ENCODE data around the gene FUT7. TPM values are rescaled to one million over a fixed set of nuclear protein-coding genes. Genes with fewer than 3 reads are reported as not detected.

Gene FUT7
- total and polyA plus RNA-seq, 11 donors, result 0.15 to 0.48 (median 0.17) TPM; not detected in 8

DNA sequence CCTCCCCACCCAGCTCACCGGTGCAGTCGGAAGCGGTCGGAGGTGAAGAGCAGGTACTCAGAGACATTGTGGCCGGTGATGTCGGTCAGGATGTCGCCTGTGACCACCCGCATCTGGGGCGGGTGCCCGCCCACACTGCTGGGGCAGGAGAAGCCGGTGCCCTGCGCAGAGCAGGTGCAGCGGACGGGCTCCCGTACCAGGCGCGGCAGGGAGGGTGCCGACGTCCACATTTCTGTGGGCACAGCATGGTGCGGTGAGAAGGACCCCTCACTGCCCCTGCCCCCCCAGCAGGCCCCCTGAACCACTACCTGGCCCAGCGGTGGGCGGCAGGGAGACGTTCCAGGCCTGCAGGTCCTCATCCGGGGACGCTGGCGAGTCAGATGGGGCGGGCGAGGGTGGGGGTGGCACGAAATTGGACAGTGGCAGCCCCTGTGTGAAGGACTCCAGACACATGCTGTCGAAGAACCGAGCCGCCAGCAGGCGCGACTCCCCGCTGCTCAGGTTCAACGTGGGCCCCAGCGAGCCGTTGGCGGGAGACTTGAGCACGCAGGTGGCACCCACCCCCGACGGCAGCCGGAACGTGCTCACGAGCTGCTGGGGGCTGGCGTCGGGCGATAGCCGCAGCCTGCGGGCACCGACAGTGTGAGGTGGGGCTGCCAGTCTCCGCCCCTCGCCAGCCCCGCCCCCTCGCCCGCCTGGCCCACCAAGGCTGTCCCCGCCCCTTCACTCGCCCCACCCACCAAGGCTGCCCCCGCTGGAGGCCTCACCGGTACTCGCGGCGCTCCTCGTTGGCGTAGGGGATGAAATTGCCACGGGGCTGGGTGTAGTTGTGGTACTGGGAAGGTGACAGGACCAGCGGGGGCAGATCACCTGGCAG lies 19.0 kb downstream of the FUT7 start:
- WGBS, 4 donors, result 86 to 96% (median 89%) methylated on average over 16 to 67 of the region's 67 CpGs
- intact Hi-C loops (cut with DNase I), result no loop called here

DNA sequence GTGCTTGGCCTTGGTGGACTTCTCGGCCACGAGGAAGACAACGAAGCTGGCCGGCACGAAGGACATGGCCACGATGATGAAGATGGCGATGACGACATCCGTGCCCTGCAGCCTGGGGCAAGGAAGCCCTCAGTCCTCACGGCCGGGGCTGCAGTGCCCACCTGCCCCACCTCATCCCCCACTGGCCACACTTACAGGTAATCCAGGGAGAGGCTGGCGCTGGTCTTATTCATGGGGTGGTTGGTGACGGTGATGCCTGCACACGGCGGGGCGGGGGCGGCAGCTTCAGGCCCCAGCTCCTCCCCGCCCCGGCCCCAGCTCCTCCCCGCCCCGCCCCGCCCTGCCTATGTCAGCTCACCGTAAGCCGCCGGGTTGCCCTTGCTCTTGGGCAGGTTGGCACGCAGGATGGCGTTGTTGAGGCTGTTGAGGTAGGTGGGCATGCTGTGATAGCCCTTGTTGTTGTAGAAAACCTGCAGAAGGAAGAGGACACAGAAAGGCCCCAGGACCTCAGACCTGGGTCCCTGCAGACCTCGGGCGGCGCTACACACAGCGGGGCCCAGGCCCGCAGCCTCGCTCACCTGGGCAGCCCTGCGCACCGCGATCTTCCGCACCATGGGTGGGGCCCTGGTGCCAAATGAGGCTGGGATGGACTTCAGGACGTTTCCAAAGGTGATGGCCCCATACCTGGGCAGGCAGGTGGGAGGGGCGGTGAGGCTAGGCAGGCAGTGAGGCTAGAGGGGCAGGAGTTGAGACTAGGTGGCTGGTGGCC lies 19.8 kb downstream of the FUT7 start:
- DNase-seq, result no peak
- Histone ChIP-seq H3K27me3 (no peaks in the 10 kb centered on the region), H3K4me3 (no peak overlapping the region), H3K36me3 (peaks cover 0 to 81% (median 45%) of the 10 kb centered on the region in 9 donors), H3K4me1 (peaks cover 0 to 4% (median 0%) of the 10 kb centered on the region in 12 donors), H3K27ac (no peak overlapping the region), H3K9me3 (no peaks in the 10 kb centered on the region)
- WGBS, 4 donors, result 93 to 94% (median 93%) methylated on average over 27 to 39 of the region's 39 CpGs
- intact Hi-C loops (cut with DNase I), result no loop called here
- TF ChIP-seq, protein P1, sequence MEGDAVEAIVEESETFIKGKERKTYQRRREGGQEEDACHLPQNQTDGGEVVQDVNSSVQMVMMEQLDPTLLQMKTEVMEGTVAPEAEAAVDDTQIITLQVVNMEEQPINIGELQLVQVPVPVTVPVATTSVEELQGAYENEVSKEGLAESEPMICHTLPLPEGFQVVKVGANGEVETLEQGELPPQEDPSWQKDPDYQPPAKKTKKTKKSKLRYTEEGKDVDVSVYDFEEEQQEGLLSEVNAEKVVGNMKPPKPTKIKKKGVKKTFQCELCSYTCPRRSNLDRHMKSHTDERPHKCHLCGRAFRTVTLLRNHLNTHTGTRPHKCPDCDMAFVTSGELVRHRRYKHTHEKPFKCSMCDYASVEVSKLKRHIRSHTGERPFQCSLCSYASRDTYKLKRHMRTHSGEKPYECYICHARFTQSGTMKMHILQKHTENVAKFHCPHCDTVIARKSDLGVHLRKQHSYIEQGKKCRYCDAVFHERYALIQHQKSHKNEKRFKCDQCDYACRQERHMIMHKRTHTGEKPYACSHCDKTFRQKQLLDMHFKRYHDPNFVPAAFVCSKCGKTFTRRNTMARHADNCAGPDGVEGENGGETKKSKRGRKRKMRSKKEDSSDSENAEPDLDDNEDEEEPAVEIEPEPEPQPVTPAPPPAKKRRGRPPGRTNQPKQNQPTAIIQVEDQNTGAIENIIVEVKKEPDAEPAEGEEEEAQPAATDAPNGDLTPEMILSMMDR (IDR thresholded peaks at IDR 0.05), result no peak
- TF ChIP-seq POLR2A (IDR thresholded peaks at IDR 0.05), result no peak
- no peak for ATAC-seq

More for the DNA sequence above, 19.0 kb downstream of the FUT7 start:
- Histone ChIP-seq H3K27me3 (no peaks in the 10 kb centered on the region), H3K9me3 (no peaks in the 10 kb centered on the region), H3K4me1 (no peaks in the 10 kb centered on the region), H3K36me3 (peaks cover 0 to 86% (median 53%) of the 10 kb centered on the region in 9 donors), H3K4me3 (no peak overlapping the region), H3K27ac (no peak overlapping the region)
- TF ChIP-seq, protein P1 (IDR thresholded peaks at IDR 0.05), result no peak
- no peak for TF ChIP-seq POLR2A (IDR thresholded peaks at IDR 0.05)
- DNase-seq, result no peak
- ATAC-seq, result no peak

DNA sequence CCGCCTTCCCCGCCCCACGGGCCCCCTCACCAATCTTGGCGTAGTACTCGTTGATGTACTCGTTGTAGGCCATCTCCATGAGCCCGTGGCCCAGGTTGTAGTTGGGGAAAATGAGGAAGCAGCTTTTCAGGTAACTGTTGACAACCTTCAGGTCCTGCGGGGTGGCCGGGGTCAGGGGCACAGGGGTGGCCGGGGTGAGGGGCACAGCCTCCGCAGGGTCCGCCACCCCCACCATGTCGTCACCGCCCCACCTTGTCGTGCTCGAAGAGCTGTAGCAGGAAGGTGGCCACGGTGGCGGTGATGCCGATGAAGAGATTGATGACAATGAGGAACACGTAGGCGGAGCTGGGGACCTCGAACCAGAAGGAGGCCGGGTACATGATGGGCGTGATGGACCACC lies 20.7 kb downstream of the FUT7 start:
- H3K36me3 ChIP-seq, result peaks cover 0 to 72% (median 36%) of the 10 kb centered on the region in 9 donors
- 93 to 97% (median 96%) methylated on average over 19 to 24 of the region's 24 CpGs for WGBS, 4 donors
- H3K4me1 ChIP-seq, result peaks cover 0 to 4% (median 0%) of the 10 kb centered on the region in 12 donors
- DNase-seq (no peak), ATAC-seq (no peak)
- TF ChIP-seq POLR2A (IDR thresholded peaks at IDR 0.05), result no peak
- TF ChIP-seq, protein P1 (IDR thresholded peaks at IDR 0.05), result no peak
- H3K4me3 ChIP-seq, result no peak overlapping the region
- no peaks in the 10 kb centered on the region for H3K9me3 ChIP-seq
- intact Hi-C loops (cut with DNase I), result no loop called here
- no peaks in the 10 kb centered on the region for H3K27me3 ChIP-seq
- no peak overlapping the region for H3K27ac ChIP-seq
